Measurements from ENCODE around the gene GBP4. TPM values are rescaled to one million over a fixed set of nuclear protein-coding genes. Genes with fewer than 3 reads are reported as not detected.

The GBP4 gene
- total RNA-seq, 1 donor from 2014 or later = 2.3 TPM

GRCh38 chr1:89170170-89171066, 28.3 kb downstream of the GBP4 start:
- no peak for DNase-seq (ENCODE audit: low read depth in 2 of 2)

DNA sequence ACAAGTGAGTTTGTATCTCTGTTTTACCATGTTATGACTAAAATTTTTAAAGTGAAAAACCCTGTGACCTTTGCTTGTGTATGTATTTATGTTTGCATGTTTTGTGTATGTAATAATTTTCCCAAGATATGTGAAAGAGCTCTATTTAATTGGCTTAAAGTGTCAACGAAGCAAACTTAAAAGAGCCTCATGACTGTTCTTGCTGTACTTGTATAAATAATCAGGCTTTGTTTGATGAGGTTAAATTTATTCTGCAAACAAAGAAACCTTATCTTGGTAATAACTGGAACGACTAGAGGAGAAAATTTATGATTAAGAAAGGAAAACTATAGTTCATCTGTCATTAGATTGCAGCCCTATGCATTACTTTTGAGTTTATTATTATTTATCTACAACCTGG, 29.6 kb downstream of the GBP4 start:
- no peak for DNase-seq (ENCODE audit: low read depth in 2 of 2)

DNA sequence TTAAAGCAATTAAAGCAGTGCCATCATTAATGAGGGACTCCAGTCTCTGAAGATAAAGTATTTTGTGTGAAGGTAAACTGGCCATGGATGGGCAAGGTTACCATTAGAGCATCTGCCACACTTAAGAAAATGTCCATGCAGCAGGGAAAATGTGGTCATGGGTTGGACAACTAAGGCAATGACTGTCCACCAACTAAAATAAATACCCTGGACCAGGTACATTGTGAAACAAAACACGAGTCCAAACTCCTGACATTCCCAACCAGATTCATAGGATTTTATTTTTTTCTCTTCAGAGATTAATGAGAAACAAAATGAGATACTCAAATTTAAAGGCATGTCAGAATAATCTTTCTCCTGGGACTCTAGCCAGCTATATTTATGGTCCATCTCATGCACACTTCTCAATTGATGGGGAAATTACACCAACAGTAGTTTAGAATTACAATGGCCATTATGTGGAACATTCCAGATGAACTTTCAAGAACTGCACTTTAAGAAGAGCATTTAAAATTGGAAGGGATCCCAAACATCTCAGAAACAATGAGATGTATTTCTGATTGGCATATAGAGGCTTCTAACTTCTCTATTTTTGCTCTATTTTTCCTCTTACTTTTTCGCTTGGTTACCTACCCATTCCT, 31.0 kb downstream of the GBP4 start:
- DNase-seq (ENCODE audit: low read depth in 2 of 2) = no peak

DNA sequence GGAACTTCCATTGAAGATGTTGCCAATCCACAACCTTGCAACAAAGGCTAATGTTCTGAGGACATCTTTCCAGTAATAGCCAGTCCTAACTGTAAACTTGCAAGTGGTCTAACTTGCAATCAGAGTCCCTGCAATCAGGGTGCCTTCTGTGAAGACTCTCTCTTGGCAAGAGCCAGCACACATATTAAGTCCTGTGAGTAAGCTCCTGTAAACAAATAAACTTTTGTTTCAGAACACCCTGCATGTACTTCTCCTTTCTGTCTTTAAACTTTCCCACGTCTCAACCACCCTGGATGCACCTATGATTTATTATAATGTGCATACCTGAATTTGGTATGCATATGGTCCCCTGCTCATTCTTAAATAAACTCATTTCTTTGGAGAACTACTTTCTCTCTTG, 32.0 kb downstream of the GBP4 start:
- no peak for DNase-seq (ENCODE audit: low read depth in 2 of 2)

- no peak for DNase-seq (ENCODE audit: low read depth in 2 of 2)
These were observed 32.9 kb downstream of the GBP4 start for GRCh38 chr1:89165811-89166210.

DNA sequence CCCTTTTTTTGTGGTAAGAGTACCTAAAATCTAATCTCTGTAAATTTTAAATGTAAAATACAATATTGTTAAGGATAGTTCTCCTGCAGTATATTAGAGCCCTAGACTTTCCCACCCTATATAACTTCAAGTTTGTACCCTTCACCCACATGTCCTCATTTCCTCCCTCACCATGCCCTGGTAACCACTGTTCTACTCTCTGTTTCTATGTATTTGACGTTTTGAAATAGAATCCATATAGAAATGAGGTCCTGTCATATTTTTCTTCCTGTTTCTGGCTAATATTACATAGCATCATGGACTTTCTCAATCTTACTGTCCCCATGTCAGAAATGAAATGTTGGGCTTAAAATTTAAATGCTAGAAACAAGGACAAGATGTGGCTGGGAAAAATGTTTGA, 47.7 kb downstream of the GBP4 start:
- DNase-seq (ENCODE audit: low read depth in 2 of 2) = no peak

DNA sequence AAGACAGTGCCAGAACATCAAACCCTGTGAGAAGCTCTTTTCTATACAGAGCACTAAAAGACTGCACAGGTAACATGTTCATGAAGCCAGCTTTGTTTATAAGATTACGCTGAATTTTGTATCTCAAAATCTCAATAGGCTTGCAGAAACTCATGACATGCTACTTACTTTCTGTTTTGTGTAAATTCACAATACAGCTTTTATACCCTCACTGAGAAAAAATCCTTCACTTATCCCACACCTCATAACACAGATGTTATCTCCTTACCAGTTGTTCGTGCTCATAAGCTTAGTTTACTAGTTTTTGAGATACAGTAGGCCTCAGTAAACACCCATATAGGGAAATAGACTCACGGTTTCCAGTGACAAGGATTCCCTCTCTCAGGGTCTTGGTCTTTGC, 48.8 kb downstream of the GBP4 start:
- DNase-seq (ENCODE audit: low read depth in 2 of 2) = no peak

- peak in 1 of 2 donors; percentile 44 for DNase-seq (ENCODE audit: low read depth in 2 of 2)
These were observed 49.5 kb downstream of the GBP4 start for GRCh38 chr1:89149229-89149628.

- no peak for DNase-seq (ENCODE audit: low read depth in 2 of 2)
These were observed 50.8 kb downstream of the GBP4 start for GRCh38 chr1:89147678-89148658.

GRCh38 chr1:89146721-89147120, 52.0 kb downstream of the GBP4 start:
- no peak for DNase-seq (ENCODE audit: low read depth in 2 of 2)

- no peak for DNase-seq (ENCODE audit: low read depth in 2 of 2)
These were observed 55.3 kb downstream of the GBP4 start for GRCh38 chr1:89143484-89143883.

GRCh38 chr1:89142160-89142559, 56.6 kb downstream of the GBP4 start:
- DNase-seq (ENCODE audit: low read depth in 2 of 2) = no peak

GRCh38 chr1:89133747-89134146, 65.0 kb downstream of the GBP4 start:
- DNase-seq (ENCODE audit: low read depth in 2 of 2) = no peak

Other genes with a start within 250 kb of the GBP4 start
- 16.8 and 17.3 TPM in 2 replicates for gene KYAT3, start 206.3 kb downstream of the GBP4 start, total RNA-seq
- 5.7 and 6.2 TPM in 2 replicates for gene RBMXL1, start 206.3 kb downstream of the GBP4 start, total RNA-seq
- gene GBP3, start 176.1 kb downstream of the GBP4 start, total RNA-seq = 13.0 and 15.6 TPM in 2 replicates
- gene GBP1, start 133.7 kb downstream of the GBP4 start, total RNA-seq = 8.6 and 10.9 TPM in 2 replicates
- 13.7 and 56.0 TPM in 2 replicates for gene GBP2, start 72.8 kb downstream of the GBP4 start, total RNA-seq
- not detected in 2 replicates for gene GBP7, start 22.9 kb downstream of the GBP4 start, total RNA-seq
- gene GBP5, start 73.9 kb upstream of the GBP4 start, total RNA-seq = 0.25 and 0.26 TPM in 2 replicates
- gene GBP6, start 165.1 kb upstream of the GBP4 start, total RNA-seq = not detected in 2 replicates

Data from dermis microvascular lymphatic vessel endothelial cell (primary cell).